Upper lobe of left lung (tissue), 6 donors: ENCODE measurements around the gene VAT1L. TPM values are rescaled to one million over a fixed set of nuclear protein-coding genes. Genes with fewer than 3 reads are reported as not detected.

Experiments used
- ATAC-seq, 2 donors: fragments of 200-7000 bp; cut with Tn5 transposase; one replicate each; pipeline ENCODE4 v1.9.1; 2022; ENCODE audit warnings: mild to moderate bottlenecking in 2 of 2, moderate library complexity in 2 of 2; ENCODE audit not compliant: low FRiP score in 2 of 2
- DNase-seq, 2 donors: peaks; one replicate each; pipeline ENCODE4 v3.0.0-alpha.2; 2019 to 2020
- H3K27ac ChIP-seq, 4 donors: fragments of 200-600 bp; sonication (generic); one replicate each; pipeline ENCODE4 v1.5.1; 2016 to 2019
- H3K27me3 ChIP-seq, 4 donors: fragments of 200-600 bp; sonication (generic); one replicate each; pipeline ENCODE4 v1.5.1; 2017 to 2019
- H3K36me3 ChIP-seq, 4 donors: fragments of 200-600 bp; sonication (generic); one replicate each; pipeline ENCODE4 v1.5.1; 2016 to 2019
- H3K4me1 ChIP-seq, 4 donors: fragments of 200-600 bp; sonication (generic); one replicate each; pipeline ENCODE4 v1.5.1; 2018 to 2019
- H3K4me3 ChIP-seq, 4 donors: fragments of 200-600 bp; sonication (generic); one replicate each; pipeline ENCODE4 v1.5.1; 2017 to 2019; ENCODE audit warnings: mild to moderate bottlenecking in 2 of 4, moderate library complexity in 1 of 4
- H3K9me3 ChIP-seq, 4 donors: fragments of 200-600 bp; sonication (generic); one replicate each; pipeline ENCODE4 v1.5.1; 2018 to 2019
- EP300 ChIP-seq, 4 donors: sonication (generic); formaldehyde crosslinking; IDR thresholded peaks; one replicate each; pipeline ENCODE4 v1.5.1; 2017; ENCODE audit warnings: antibody characterized with exemption in 4 of 4, control low read depth in 2 of 4
- POLR2A ChIP-seq, 4 donors: fragments of 450-650 bp; IDR thresholded peaks; one replicate each; pipeline ENCODE4 v1.5.1; 2016 to 2017; ENCODE audit warnings: antibody characterized with exemption in 4 of 4, mild to moderate bottlenecking in 2 of 4
- POLR2AphosphoS5 ChIP-seq, 2 donors: sonication (generic); formaldehyde crosslinking; IDR thresholded peaks; one replicate each; pipeline ENCODE4 v1.5.1; 2017; ENCODE audit warnings: antibody characterized with exemption in 2 of 2
- WGBS, 2 donors: methylation state at CpG; one replicate each; pipeline ENCODE4 v1.1.5; 2017 to 2018; 5-methylcytosine and 5-hydroxymethylcytosine counted together
- total RNA-seq, 6 donors: library from RNA; depleted of rRNA in 4 of 6; stranded (reverse); fragments of >200 nt in 4 of 6; gene quantifications; one replicate each; pipeline versions ENCODE4 v1.1.0 to v1.2.1, GENCODE V29; 2016 to 2021
- TF ChIP-seq, protein P1 (sequence below), 6 experiments: fragments of 450-650 bp in 4 of 6; fragments of 200-600 bp in 2 of 6; sonication (generic) in 2 of 6; IDR thresholded peaks; one replicate each; pipeline ENCODE4 v1.5.1; 2016 to 2019; ENCODE audit warnings: antibody characterized with exemption in 6 of 6
- donor health status: DM: no; HTN: no; CAD: no; lungs with moderate emphysema.
- donor health status: DM: no; HTN: yes; CAD: no; lungs with severe emphysema.

Gene VAT1L
- total RNA-seq, 6 donors from 2014 or later: under 0.01 to 0.59 (median 0.27) TPM; not detected in 2

- Histone ChIP-seq H3K27me3 (no peaks in the 10 kb centered on the region), H3K27ac (no peak overlapping the region), H3K36me3 (no peaks in the 10 kb centered on the region), H3K9me3 (no peaks in the 10 kb centered on the region), H3K4me3 (no peak overlapping the region), H3K4me1 (peaks cover 0 to 5% (median 0%) of the 10 kb centered on the region in 4 donors)
- TF ChIP-seq, protein P1, sequence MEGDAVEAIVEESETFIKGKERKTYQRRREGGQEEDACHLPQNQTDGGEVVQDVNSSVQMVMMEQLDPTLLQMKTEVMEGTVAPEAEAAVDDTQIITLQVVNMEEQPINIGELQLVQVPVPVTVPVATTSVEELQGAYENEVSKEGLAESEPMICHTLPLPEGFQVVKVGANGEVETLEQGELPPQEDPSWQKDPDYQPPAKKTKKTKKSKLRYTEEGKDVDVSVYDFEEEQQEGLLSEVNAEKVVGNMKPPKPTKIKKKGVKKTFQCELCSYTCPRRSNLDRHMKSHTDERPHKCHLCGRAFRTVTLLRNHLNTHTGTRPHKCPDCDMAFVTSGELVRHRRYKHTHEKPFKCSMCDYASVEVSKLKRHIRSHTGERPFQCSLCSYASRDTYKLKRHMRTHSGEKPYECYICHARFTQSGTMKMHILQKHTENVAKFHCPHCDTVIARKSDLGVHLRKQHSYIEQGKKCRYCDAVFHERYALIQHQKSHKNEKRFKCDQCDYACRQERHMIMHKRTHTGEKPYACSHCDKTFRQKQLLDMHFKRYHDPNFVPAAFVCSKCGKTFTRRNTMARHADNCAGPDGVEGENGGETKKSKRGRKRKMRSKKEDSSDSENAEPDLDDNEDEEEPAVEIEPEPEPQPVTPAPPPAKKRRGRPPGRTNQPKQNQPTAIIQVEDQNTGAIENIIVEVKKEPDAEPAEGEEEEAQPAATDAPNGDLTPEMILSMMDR (IDR thresholded peaks at IDR 0.05): no peak
- TF ChIP-seq EP300 (IDR thresholded peaks at IDR 0.05) (no peak), POLR2A (IDR thresholded peaks at IDR 0.05) (no peak), POLR2AphosphoS5 (IDR thresholded peaks at IDR 0.05) (no peak)
- DNase-seq (no peak), ATAC-seq (no peak)
Measured at GRCh38 chr16:77970371-77970770, 182.0 kb downstream of the VAT1L start.

DNA sequence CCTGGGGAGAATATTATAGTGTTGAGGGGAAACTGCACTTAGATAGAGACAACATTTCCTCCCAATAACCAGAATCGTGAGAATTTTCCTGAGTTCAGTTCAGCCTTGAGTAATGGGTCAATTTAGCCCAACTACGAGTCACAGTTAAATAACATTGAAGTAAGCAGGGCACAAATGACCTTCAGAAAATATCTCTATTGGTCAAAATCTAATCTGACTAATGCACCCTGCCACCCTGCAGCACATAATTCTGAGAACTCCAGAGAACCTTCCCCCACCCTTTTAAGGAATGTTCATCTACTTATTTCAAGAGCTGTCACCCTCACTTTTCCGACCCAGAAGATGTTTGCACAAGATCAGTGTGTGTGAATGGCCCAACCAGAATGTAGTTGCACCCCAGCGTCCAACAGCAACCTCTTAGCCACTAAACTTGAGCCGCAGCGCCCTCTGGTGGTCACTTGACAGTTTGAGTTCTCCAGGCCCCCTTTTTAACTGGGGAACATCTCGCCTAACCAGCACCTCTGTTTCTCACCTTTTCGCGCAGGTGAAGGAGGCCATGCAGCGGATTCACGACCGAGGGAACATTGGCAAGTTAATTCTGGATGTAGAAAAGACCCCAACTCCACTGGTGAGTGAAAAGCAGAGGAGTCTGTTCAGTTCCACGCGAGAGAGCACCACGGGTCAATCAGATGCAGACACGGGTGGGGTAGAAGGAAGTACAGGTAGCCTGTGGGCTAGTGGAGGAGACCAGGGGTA is 183.1 kb downstream of the VAT1L start:
- Histone ChIP-seq H3K4me3 (no peak overlapping the region), H3K27ac (no peak overlapping the region), H3K9me3 (no peaks in the 10 kb centered on the region), H3K27me3 (no peaks in the 10 kb centered on the region), H3K36me3 (no peaks in the 10 kb centered on the region), H3K4me1 (peaks cover 0 to 5% (median 0%) of the 10 kb centered on the region in 4 donors)
- DNase-seq (peak in 1 of 2 donors; percentile 83), ATAC-seq (peak; percentile 84 to 87)
- WGBS, 2 donors: 29 to 30% methylated on average over 16 of the region's 16 CpGs
- TF ChIP-seq, protein P1 (IDR thresholded peaks at IDR 0.05): peak; percentile 69 to 89 (median 77)
- TF ChIP-seq POLR2A (IDR thresholded peaks at IDR 0.05): no peak

DNA sequence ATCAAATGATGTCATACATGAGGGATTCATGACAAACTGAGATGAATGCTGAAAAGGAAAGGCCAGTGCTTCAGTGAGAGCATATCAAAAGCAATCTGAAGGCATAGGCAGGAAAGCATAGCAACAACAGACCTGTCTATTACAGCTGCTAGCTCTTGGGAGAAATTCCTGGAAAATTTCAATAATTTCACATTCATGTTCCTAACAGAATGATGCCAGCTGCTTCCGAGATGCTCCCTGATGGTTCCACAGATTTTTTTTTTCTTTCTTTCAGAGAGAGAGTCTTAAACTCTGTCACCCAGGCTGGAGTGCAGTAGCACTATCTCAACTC is 183.7 kb downstream of the VAT1L start:
- no peaks in the 10 kb centered on the region for H3K36me3 ChIP-seq
- no peak overlapping the region for H3K4me3 ChIP-seq
- no peak for DNase-seq
- WGBS, 2 donors: 44 to 83% methylated on average over 1 of the region's 1 CpG
- no peaks in the 10 kb centered on the region for H3K9me3 ChIP-seq
- H3K4me1 ChIP-seq: peaks cover 0 to 5% (median 0%) of the 10 kb centered on the region in 4 donors
- no peak overlapping the region for H3K27ac ChIP-seq
- no peaks in the 10 kb centered on the region for H3K27me3 ChIP-seq
- no peak for ATAC-seq
- TF ChIP-seq, protein P1 (IDR thresholded peaks at IDR 0.05): no peak
- no peak for TF ChIP-seq POLR2AphosphoS5 (IDR thresholded peaks at IDR 0.05)
- TF ChIP-seq EP300 (IDR thresholded peaks at IDR 0.05): no peak
- TF ChIP-seq POLR2A (IDR thresholded peaks at IDR 0.05): no peak

DNA sequence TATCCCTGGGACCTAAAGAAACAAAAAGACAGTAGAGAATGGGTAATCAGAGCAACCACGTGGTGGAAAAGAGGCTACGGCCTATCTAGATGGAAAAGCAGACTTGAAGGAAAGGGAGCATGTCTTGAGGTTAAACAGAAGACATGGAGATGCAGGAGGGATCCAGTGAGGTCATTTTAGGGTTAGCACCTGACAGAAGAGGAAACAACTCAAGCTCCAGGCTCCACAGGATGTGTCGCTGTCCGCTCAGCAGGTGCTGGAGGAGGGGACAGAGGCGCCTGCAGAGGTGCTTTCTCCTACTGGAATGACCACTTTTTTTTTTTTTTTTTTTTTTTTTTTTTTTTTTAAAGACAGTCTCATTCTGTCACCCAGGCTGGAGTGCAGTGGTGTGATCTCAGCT is 186.5 kb downstream of the VAT1L start:
- TF ChIP-seq EP300 (IDR thresholded peaks at IDR 0.05) (no peak), POLR2A (IDR thresholded peaks at IDR 0.05) (no peak), POLR2AphosphoS5 (IDR thresholded peaks at IDR 0.05) (no peak)
- TF ChIP-seq, protein P1 (IDR thresholded peaks at IDR 0.05): no peak
- WGBS, 2 donors: 73 to 77% methylated on average over 5 of the region's 5 CpGs
- Histone ChIP-seq H3K4me1 (peaks cover 0 to 5% (median 0%) of the 10 kb centered on the region in 4 donors), H3K36me3 (no peaks in the 10 kb centered on the region), H3K4me3 (no peak overlapping the region), H3K27me3 (no peaks in the 10 kb centered on the region), H3K27ac (no peak overlapping the region), H3K9me3 (no peaks in the 10 kb centered on the region)
- ATAC-seq (no peak), DNase-seq (no peak)

- WGBS, 2 donors: 64 to 67% methylated on average over 3 of the region's 3 CpGs
- H3K4me3 ChIP-seq: no peak overlapping the region
- no peak overlapping the region for H3K27ac ChIP-seq
- no peaks in the 10 kb centered on the region for H3K36me3 ChIP-seq
- H3K4me1 ChIP-seq: peaks cover 0 to 5% (median 0%) of the 10 kb centered on the region in 4 donors
- no peak for TF ChIP-seq EP300 (IDR thresholded peaks at IDR 0.05)
- TF ChIP-seq POLR2AphosphoS5 (IDR thresholded peaks at IDR 0.05): no peak
- no peaks in the 10 kb centered on the region for H3K27me3 ChIP-seq
- no peaks in the 10 kb centered on the region for H3K9me3 ChIP-seq
- ATAC-seq (no peak), DNase-seq (no peak)
Measured at GRCh38 chr16:77975942-77976341, 187.6 kb downstream of the VAT1L start.
